Stimulated activated CD4-positive, alpha-beta T cell treated with anti-CD3 and anti-CD28 coated beads, Interleukin-12 subunit alpha, Interleukin-12 subunit beta, amount 100 ng/mL, for 4 hours (primary cell): Measurements from ENCODE around the gene SCYGR1.
"Not testable (repeated sequence)": the region's sequence is repeated elsewhere in the genome, so short reads cannot be mapped to it uniquely, and the experiment has no call there.

Experiments used
- DNase-seq: peaks from one replicate; pipeline ENCODE4 v3.0.0-alpha.2; 2020

The SCYGR1 gene

GRCh38 chr2:227387583-227387982 lies at the start of gene SCYGR1:
TSS of gene SCYGR1 (minus strand) at chr2:227387949. CDS start at chr2:227387949, 0 bp downstream.
- not testable (repeated sequence) for DNase-seq

- DNase-seq = no peak
Measured at GRCh38 chr2:227436436-227437174, 48.9 kb upstream of the SCYGR1 start.

- no peak for DNase-seq
Measured at GRCh38 chr2:227433171-227433570, 45.4 kb upstream of the SCYGR1 start.

GRCh38 chr2:227430639-227431038 lies 42.9 kb upstream of the SCYGR1 start:
- DNase-seq = no peak

GRCh38 chr2:227428731-227429285 lies 41.1 kb upstream of the SCYGR1 start:
- DNase-seq = no peak

GRCh38 chr2:227423656-227424499 lies 36.1 kb upstream of the SCYGR1 start:
- DNase-seq = no peak

- DNase-seq = no peak
Measured at GRCh38 chr2:227420087-227421052, 32.6 kb upstream of the SCYGR1 start.

GRCh38 chr2:227416701-227417100 lies 29.0 kb upstream of the SCYGR1 start:
- no peak for DNase-seq

GRCh38 chr2:227415538-227416424 lies 28.0 kb upstream of the SCYGR1 start:
- DNase-seq = no peak

GRCh38 chr2:227414846-227415245 lies 27.1 kb upstream of the SCYGR1 start:
- DNase-seq = no peak

GRCh38 chr2:227413371-227413770 lies 25.6 kb upstream of the SCYGR1 start:
- DNase-seq = no peak

- no peak for DNase-seq
Measured at GRCh38 chr2:227412877-227413276, 25.1 kb upstream of the SCYGR1 start.

GRCh38 chr2:227411990-227412350 lies 24.2 kb upstream of the SCYGR1 start:
- DNase-seq = no peak

- DNase-seq = peak; percentile 47
Measured at GRCh38 chr2:227411320-227411989, 23.7 kb upstream of the SCYGR1 start.

GRCh38 chr2:227410191-227410590 lies 22.4 kb upstream of the SCYGR1 start:
- DNase-seq = no peak

- DNase-seq = no peak
Measured at GRCh38 chr2:227407591-227408151, 19.9 kb upstream of the SCYGR1 start.

GRCh38 chr2:227406177-227407031 lies 18.7 kb upstream of the SCYGR1 start:
- no peak for DNase-seq

- no peak for DNase-seq
Measured at GRCh38 chr2:227404585-227405271, 17.0 kb upstream of the SCYGR1 start.

- DNase-seq = no peak
Measured at GRCh38 chr2:227402959-227403358, 15.2 kb upstream of the SCYGR1 start.
